Fibroblast of villous mesenchyme (primary cell): ENCODE measurements around the gene CDH5. TPM values are rescaled to one million over a fixed set of nuclear protein-coding genes. Genes with fewer than 3 reads are reported as not detected.
A peak's percentile ranks its signal among the peaks of the same experiment; 100 is the strongest.

ENCODE experiments used
- DNase-seq: peaks from one replicate; pipeline ENCODE4 v3.0.0-alpha.2; 2010; ENCODE audit warnings: low read depth
- H3K4me3 ChIP-seq: 2 replicates; pipeline ENCODE4 v1.5.1; 2011; ENCODE audit warnings: low read depth, mild to moderate bottlenecking, low read length
- CTCF ChIP-seq: IDR thresholded peaks from 2 replicates; pipeline ENCODE4 v1.5.1; 2012; ENCODE audit warnings: low read depth, mild to moderate bottlenecking, low read length; ENCODE audit not compliant: insufficient read depth
- total RNA-seq: library from RNA; depleted of rRNA; stranded (reverse); fragments of >200 nt; gene quantifications from 2 replicates; pipeline ENCODE4 v1.2.3, GENCODE V29; 2012

Gene CDH5
- total RNA-seq, 1 donor = not detected

- peak; percentile 37 for DNase-seq
- TF ChIP-seq CTCF = no peak
- no peak overlapping the region for H3K4me3 ChIP-seq
Measured at GRCh38 chr16:66416939-66417700, 50.6 kb downstream of the CDH5 start.

GRCh38 chr16:66418165-66418962, 51.9 kb downstream of the CDH5 start:
- DNase-seq = no peak
- TF ChIP-seq CTCF = no peak
- no peak overlapping the region for H3K4me3 ChIP-seq

GRCh38 chr16:66419527-66419926, 53.0 kb downstream of the CDH5 start:
- no peak overlapping the region for H3K4me3 ChIP-seq
- no peak for TF ChIP-seq CTCF
- no peak for DNase-seq

GRCh38 chr16:66420396-66420795, 53.9 kb downstream of the CDH5 start:
- H3K4me3 ChIP-seq = no peak overlapping the region
- TF ChIP-seq CTCF = no peak
- no peak for DNase-seq

- no peak for TF ChIP-seq CTCF
- DNase-seq = no peak
- no peak overlapping the region for H3K4me3 ChIP-seq
Measured at GRCh38 chr16:66421891-66422290, 55.4 kb downstream of the CDH5 start.

- no peak overlapping the region for H3K4me3 ChIP-seq
- DNase-seq = no peak
- no peak for TF ChIP-seq CTCF
Measured at GRCh38 chr16:66422366-66422765, 55.9 kb downstream of the CDH5 start.

- H3K4me3 ChIP-seq = no peak overlapping the region
- no peak for DNase-seq
- no peak for TF ChIP-seq CTCF
Measured at GRCh38 chr16:66423177-66423576, 56.7 kb downstream of the CDH5 start.
